Measurements from ENCODE around the gene CHCT1. TPM values are rescaled to one million over a fixed set of nuclear protein-coding genes. Genes with fewer than 3 reads are reported as not detected.

CHCT1 gene
- total RNA-seq, 2 donors from 2014 or later, result not detected

DNA sequence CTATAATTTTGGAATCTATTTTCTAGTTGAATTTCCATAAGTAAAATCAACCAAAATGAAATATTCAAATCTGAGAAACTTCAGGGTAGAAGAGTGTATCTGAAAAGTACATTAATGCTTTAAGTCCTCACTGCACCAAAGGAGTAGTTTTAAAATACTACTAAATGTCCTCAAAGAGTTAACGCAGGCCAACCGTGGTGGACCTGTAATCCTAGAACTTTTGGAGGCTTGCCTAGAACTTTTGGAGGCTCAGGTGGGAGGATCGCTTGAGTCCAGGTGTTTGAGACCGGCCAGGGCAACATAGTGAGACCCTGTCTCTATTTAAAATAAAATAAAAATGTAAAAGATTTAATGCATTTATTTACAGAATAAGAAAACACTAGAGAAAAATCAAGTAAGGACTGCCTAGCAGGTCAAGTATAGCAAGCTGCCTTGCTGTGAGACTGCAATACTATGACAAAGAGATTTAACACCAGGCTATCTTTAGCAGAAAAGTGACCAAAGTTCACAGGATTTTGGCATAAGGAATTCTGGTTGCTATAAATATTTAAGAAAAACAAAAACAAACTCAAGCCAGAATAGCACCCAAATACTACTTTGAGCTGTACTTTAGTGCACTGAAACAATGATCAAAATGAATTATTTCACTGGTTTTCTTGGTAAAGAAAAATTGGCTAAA lies 41.0 kb downstream of the CHCT1 start:
- peaks cover 9% of the 10 kb centered on the region for H3K36me3 ChIP-seq
- intact Hi-C loops (cut with DNase I), result no loop called here
- H3K4me1 ChIP-seq, result no peaks in the 10 kb centered on the region

DNA sequence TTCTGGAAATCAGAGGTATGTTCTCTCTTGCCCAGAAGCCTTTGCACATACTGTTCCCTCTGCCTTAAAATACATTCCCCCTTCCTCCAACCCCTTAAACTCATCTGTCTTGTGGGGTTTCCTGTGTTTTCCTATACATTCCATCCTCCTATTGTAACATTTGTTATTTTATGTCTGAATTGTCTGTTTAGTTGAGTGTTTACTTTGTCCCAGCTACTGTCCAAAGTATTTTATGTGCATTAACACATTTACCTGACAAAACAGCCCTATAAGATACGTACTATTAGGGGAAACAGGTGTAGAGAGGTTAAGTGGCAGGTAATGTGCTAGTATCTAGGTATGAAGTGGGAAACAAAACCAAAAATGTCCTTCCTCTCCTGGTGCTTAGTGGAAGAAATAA lies 42.1 kb downstream of the CHCT1 start:
- no peak for DNase-seq
- TF ChIP-seq, protein P1, sequence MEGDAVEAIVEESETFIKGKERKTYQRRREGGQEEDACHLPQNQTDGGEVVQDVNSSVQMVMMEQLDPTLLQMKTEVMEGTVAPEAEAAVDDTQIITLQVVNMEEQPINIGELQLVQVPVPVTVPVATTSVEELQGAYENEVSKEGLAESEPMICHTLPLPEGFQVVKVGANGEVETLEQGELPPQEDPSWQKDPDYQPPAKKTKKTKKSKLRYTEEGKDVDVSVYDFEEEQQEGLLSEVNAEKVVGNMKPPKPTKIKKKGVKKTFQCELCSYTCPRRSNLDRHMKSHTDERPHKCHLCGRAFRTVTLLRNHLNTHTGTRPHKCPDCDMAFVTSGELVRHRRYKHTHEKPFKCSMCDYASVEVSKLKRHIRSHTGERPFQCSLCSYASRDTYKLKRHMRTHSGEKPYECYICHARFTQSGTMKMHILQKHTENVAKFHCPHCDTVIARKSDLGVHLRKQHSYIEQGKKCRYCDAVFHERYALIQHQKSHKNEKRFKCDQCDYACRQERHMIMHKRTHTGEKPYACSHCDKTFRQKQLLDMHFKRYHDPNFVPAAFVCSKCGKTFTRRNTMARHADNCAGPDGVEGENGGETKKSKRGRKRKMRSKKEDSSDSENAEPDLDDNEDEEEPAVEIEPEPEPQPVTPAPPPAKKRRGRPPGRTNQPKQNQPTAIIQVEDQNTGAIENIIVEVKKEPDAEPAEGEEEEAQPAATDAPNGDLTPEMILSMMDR (IDR thresholded peaks at IDR 0.05), result no peak
- peaks cover 9% of the 10 kb centered on the region for H3K36me3 ChIP-seq

More for the DNA sequence above, 41.0 kb downstream of the CHCT1 start:
- no peak overlapping the region for H3K27ac ChIP-seq
- H3K9me3 ChIP-seq, result no peaks in the 10 kb centered on the region
- TF ChIP-seq, protein P1 (IDR thresholded peaks at IDR 0.05), result no peak
- DNase-seq, result no peak
- no peaks in the 10 kb centered on the region for H3K27me3 ChIP-seq
- H3K9ac ChIP-seq (ENCODE audit: low read depth in 2 of 2, low read length in 2 of 2), result no peak overlapping the region
- H3K4me3 ChIP-seq, result no peak overlapping the region

DNA sequence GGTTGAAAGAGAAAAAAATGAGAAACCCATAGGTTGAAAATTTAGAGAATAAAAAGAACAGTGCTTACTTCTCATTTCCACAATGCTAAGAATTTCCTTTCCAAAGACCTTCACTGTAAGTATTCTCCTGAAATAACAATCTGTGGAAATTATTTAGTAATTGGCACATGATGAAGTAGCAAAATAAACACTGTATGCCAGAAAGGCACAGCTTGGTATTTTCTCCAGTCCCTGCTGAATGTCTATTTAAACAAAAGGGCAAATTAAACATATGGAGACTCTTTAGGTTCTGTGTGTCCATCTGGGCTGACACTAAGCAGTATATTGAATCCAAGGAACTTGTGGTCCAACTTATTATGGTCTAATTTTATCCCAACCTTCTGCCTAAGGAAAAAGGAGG lies 46.1 kb downstream of the CHCT1 start:
- TF ChIP-seq, protein P1 (IDR thresholded peaks at IDR 0.05), result no peak
- Histone ChIP-seq H3K9me3 (no peaks in the 10 kb centered on the region), H3K4me3 (no peak overlapping the region), H3K27me3 (no peaks in the 10 kb centered on the region), H3K27ac (no peak overlapping the region), H3K36me3 (peaks cover 9% of the 10 kb centered on the region), H3K4me1 (no peaks in the 10 kb centered on the region), H3K9ac (ENCODE audit: low read depth in 2 of 2, low read length in 2 of 2) (no peak overlapping the region)
- intact Hi-C loops (cut with DNase I), result no loop called here
- no peak for DNase-seq

More for the DNA sequence above, 42.1 kb downstream of the CHCT1 start:
- Histone ChIP-seq H3K4me3 (no peak overlapping the region), H3K27me3 (no peaks in the 10 kb centered on the region), H3K27ac (no peak overlapping the region), H3K4me1 (no peaks in the 10 kb centered on the region), H3K9ac (ENCODE audit: low read depth in 2 of 2, low read length in 2 of 2) (no peak overlapping the region), H3K9me3 (no peaks in the 10 kb centered on the region)
- intact Hi-C loops (cut with DNase I), result no loop called here

DNA sequence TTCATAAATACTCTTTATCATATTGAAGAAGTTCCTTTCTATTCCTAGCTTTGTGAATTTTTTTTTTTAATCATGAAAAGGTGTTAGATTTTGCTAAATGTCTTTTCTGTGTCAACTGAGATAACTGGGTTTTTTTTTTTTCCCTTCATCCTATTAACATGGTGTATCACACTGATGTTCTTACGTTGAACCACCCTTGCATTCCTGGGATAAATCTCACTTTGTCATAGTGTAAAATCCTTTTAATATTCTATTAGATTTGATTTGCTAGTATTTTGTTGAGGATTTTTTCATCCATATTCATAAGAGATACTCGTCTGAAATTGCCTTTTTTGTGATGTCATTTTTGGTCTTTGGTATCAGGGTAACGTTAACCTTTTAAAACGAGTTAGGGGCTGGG lies 49.2 kb downstream of the CHCT1 start:
- Histone ChIP-seq H3K9ac (ENCODE audit: low read depth in 2 of 2, low read length in 2 of 2) (no peak overlapping the region), H3K4me1 (no peaks in the 10 kb centered on the region), H3K9me3 (no peaks in the 10 kb centered on the region), H3K27ac (no peak overlapping the region), H3K27me3 (no peaks in the 10 kb centered on the region), H3K4me3 (no peak overlapping the region), H3K36me3 (no peaks in the 10 kb centered on the region)
- intact Hi-C loops (cut with DNase I), result no loop called here
- DNase-seq, result no peak
- TF ChIP-seq, protein P1 (IDR thresholded peaks at IDR 0.05), result no peak

DNA sequence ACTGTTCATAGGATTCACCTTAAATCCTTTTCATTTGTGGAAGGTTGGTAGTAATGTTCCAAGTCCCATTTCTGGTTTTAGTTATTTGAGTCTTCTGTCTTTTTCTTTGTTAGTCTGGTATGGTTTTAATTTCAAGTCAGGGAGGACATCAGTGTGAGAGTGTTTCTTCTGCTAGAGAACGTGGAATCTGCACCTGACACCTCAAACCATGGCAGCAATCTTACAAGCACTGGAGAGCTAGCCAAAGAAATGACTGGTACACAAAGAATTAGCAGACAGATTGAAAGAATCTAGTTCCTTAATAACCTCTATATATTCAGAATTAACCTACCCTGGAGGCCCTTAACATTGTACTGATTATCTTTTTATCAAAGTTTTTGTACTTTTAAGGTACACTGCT lies 50.2 kb downstream of the CHCT1 start:
- intact Hi-C loops (cut with DNase I), result no loop called here
- TF ChIP-seq, protein P1 (IDR thresholded peaks at IDR 0.05), result no peak
- Histone ChIP-seq H3K27me3 (no peaks in the 10 kb centered on the region), H3K9me3 (no peaks in the 10 kb centered on the region), H3K27ac (no peak overlapping the region), H3K4me3 (no peak overlapping the region), H3K9ac (ENCODE audit: low read depth in 2 of 2, low read length in 2 of 2) (no peak overlapping the region), H3K4me1 (no peaks in the 10 kb centered on the region), H3K36me3 (no peaks in the 10 kb centered on the region)
- no peak for DNase-seq
